ENCODE results near the gene ATXN3. TPM values are rescaled to one million over a fixed set of nuclear protein-coding genes. Genes with fewer than 3 reads are reported as not detected.
A peak's percentile ranks its signal among the peaks of the same experiment; 100 is the strongest.

Gene ATXN3
- total and polyA plus RNA-seq, 8 donors, result 28.5 to 40.2 (median 35.2) TPM

- no peak overlapping the region for H3K4me3 ChIP-seq
- peaks cover 11 to 39% of the 10 kb centered on the region in 2 donors for H3K4me1 ChIP-seq
- ATAC-seq, result no peak
- H3K27ac ChIP-seq, result no peak overlapping the region
- no peaks in the 10 kb centered on the region for H3K27me3 ChIP-seq
- H3K9me3 ChIP-seq, result no peaks in the 10 kb centered on the region
- intact Hi-C loops (cut with DNase I), result no loop called here
- DNase-seq, result no peak
- no peak for TF ChIP-seq CTCF (IDR thresholded peaks at IDR 0.05)
- H3K36me3 ChIP-seq, result peaks cover 0 to 16% of the 10 kb centered on the region in 2 donors
Observed at GRCh38 chr14:92099802-92100201, 6.6 kb downstream of the ATXN3 start.

- Histone ChIP-seq H3K36me3 (peaks cover 0 to 57% of the 10 kb centered on the region in 2 donors), H3K9me3 (no peaks in the 10 kb centered on the region), H3K4me3 (no peak overlapping the region), H3K27ac (no peak overlapping the region), H3K4me1 (no peaks in the 10 kb centered on the region), H3K27me3 (no peaks in the 10 kb centered on the region)
- no peak for TF ChIP-seq CTCF (IDR thresholded peaks at IDR 0.05)
- ATAC-seq (no peak), DNase-seq (peak in 1 of 4 donors; percentile 7)
- intact Hi-C loops (cut with DNase I), result no loop called here
Observed at GRCh38 chr14:92093320-92093719, 13.1 kb downstream of the ATXN3 start.

- Histone ChIP-seq H3K4me3 (no peak overlapping the region), H3K9me3 (no peaks in the 10 kb centered on the region), H3K36me3 (peaks cover 0 to 76% of the 10 kb centered on the region in 2 donors), H3K27me3 (no peaks in the 10 kb centered on the region), H3K27ac (no peak overlapping the region), H3K4me1 (no peaks in the 10 kb centered on the region)
- no peak for DNase-seq
- intact Hi-C loops (cut with DNase I), result no loop called here
- no peak for ATAC-seq
- no peak for TF ChIP-seq CTCF (IDR thresholded peaks at IDR 0.05)
Observed at GRCh38 chr14:92088494-92088893, 17.9 kb downstream of the ATXN3 start.

- H3K27ac ChIP-seq, result no peak overlapping the region
- no peaks in the 10 kb centered on the region for H3K9me3 ChIP-seq
- no peaks in the 10 kb centered on the region for H3K27me3 ChIP-seq
- peaks cover 0 to 89% of the 10 kb centered on the region in 2 donors for H3K36me3 ChIP-seq
- ATAC-seq, result peak; percentile 67
- intact Hi-C loops (cut with DNase I), result no loop called here
- no peak for TF ChIP-seq CTCF (IDR thresholded peaks at IDR 0.05)
- no peak overlapping the region for H3K4me3 ChIP-seq
- H3K4me1 ChIP-seq, result peaks cover 0 to 8% of the 10 kb centered on the region in 2 donors
- no peak for DNase-seq
Observed at GRCh38 chr14:92074555-92074954, 31.8 kb downstream of the ATXN3 start.

- no peak overlapping the region for H3K27ac ChIP-seq
- H3K27me3 ChIP-seq, result no peaks in the 10 kb centered on the region
- H3K9me3 ChIP-seq, result no peaks in the 10 kb centered on the region
- DNase-seq, result no peak
- TF ChIP-seq CTCF (IDR thresholded peaks at IDR 0.05), result no peak
- no peak overlapping the region for H3K4me3 ChIP-seq
- ATAC-seq, result no peak
- no peaks in the 10 kb centered on the region for H3K4me1 ChIP-seq
- intact Hi-C loops (cut with DNase I), result no loop called here
- peaks cover 0 to 6% of the 10 kb centered on the region in 2 donors for H3K36me3 ChIP-seq
Observed at GRCh38 chr14:92058006-92058917, 48.1 kb downstream of the ATXN3 start.

Measured in left lung (tissue), 10 donors.